Posterior cingulate gyrus (tissue), 11 donors: ENCODE measurements around the gene PCDHGB2.
A peak's percentile ranks its signal among the peaks of the same experiment; 100 is the strongest.
"Not testable (repeated sequence)": the region's sequence is repeated elsewhere in the genome, so short reads cannot be mapped to it uniquely, and the experiment has no call there.

Experiments used
- DNase-seq, 10 donors: peaks; one replicate each; pipeline versions ENCODE4 v3.0.0 to v3.0.0-alpha.2; 2020 to 2021; ENCODE audit warnings: mixed read lengths in 3 of 10
- intact Hi-C: fragments of 100-400 bp; cut with DNase I; formaldehyde crosslinking; loops from one replicate; pipeline ENCODE4 v1.15.1; 2023

The PCDHGB2 gene

DNA sequence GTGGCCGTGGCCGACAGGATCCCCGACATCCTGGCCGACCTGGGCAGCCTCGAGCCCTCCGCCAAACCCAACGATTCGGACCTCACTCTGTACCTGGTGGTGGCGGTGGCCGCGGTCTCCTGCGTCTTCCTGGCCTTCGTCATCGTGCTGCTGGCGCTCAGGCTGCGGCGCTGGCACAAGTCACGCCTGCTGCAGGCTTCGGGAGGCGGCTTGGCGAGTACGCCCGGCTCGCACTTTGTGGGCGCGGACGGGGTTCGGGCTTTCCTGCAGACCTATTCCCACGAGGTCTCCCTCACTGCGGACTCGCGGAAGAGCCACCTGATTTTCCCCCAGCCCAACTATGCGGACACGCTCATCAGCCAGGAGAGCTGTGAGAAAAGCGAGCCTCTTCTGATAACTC lies 13.8 kb upstream of the PCDHGB2 start:
- intact Hi-C loops = loop anchor here (2.0 kb wide), 1 partner anchor 79 kb away; no protein-coding TSS in a partner anchor
- not testable (repeated sequence) for DNase-seq

DNA sequence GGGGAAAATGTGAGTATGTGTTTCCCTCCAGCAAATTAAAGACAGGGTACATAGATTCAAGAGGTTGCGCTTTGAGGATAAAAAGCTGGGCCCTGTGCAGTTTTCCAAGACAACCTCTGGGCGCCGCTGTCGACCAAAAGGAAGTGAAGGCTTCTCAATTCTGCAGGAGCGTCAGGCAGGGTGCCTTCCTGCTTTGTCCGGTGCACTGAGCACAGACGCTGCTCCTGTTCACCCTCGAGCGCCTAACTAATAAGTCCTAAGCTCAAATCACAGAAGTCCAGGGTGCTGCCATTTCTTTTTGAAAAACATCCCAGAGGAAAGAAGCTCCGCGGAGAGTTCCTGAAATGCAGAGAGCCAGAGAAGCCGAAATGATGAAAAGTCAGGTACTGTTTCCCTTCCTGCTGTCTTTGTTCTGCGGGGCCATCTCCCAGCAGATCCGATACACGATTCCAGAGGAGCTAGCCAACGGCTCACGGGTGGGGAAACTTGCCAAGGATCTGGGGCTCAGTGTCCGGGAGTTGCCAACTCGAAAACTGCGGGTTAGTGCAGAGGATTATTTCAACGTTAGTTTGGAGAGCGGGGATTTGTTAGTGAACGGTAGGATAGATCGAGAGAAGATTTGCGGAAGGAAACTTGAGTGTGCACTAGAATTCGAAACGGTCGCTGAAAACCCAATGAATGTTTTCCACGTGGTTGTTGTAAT lies 9.7 kb upstream of the PCDHGB2 start, which contains the start of gene PCDHGB1:
Gene PCDHGB1, plus strand, starts transcription at position 183 of the 703 bp plus-strand sequence. Its CDS starts 162 bp downstream, at position 345.
- intact Hi-C loops = no loop called here
- peak in 3 of 10 donors; percentile 33 to 35 (median 33) for DNase-seq

DNA sequence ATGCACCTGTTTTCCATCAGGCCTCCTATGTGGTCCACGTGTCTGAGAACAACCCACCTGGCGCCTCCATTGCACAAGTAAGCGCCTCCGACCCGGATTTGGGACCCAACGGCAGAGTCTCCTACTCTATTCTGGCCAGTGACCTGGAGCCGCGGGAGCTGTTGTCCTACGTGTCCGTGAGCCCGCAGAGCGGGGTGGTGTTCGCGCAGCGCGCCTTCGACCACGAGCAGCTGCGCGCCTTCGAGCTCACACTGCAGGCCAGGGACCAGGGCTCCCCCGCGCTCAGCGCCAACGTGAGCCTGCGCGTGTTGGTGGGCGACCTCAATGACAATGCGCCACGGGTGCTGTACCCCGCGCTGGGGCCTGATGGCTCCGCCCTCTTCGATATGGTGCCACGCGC lies 8.2 kb upstream of the PCDHGB2 start:
- intact Hi-C loops = no loop called here
- no peak for DNase-seq

DNA sequence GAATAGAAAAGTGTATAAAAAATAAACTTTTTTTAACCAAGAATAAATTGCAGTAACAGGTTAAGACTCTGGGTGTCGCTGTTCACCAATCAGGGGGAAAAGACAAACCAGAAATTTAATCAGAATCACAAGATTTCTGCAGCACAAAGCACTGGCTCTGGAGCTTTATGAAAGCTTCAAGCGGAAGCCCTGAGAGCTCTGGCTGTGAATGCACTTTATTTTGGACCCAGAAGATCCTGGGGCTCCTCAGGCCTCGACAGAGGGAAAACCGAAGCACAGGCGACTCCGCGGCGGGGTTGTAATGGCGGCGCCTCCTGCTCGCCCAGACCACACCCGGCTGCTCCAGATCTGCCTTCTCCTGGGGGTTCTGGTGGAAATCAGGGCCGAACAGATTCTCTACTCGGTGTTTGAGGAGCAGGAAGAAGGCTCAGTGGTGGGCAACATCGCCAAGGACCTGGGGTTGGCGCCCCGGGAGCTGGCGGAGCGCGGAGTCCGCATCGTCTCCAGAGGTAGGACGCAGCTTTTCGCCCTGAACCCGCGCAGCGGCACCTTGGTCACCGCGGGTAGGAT lies 4.8 kb upstream of the PCDHGB2 start, which contains the start of gene PCDHGA4:
Gene PCDHGA4, plus strand, starts transcription at position 122 of the 570 bp plus-strand sequence. Its CDS starts 87 bp downstream, at position 209.
- no peak for DNase-seq
- intact Hi-C loops = no loop called here

DNA sequence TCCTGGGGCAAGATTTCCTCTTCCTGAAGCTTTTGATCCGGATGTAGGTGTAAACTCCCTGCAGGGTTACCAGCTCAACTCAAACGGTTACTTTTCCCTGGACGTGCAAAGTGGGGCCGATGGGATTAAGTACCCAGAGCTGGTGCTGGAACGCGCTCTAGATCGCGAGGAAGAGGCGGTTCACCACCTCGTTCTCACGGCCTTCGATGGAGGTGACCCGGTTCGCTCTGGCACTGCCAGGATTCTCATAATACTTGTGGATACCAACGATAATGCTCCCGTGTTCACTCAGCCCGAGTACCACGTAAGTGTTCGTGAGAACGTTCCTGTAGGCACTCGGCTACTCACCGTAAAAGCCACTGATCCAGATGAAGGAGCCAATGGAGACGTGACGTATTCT lies 4.2 kb upstream of the PCDHGB2 start:
- peak in 1 of 10 donors; percentile 52 for DNase-seq
- intact Hi-C loops = no loop called here

DNA sequence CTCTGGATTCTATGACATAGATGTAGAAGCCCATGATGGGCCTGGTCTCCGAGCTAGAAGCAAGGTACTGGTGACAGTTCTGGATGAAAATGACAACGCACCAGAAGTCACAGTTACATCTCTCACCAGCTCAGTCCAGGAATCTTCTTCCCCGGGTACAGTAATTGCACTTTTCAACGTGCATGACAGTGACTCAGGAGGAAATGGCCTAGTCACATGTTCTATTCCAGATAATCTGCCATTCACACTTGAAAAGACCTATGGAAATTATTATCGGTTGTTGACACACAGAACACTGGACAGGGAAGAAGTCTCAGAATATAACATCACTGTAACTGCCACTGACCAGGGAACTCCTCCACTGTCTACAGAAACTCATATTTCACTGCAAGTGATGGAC lies 3.7 kb upstream of the PCDHGB2 start:
- intact Hi-C loops = no loop called here

DNA sequence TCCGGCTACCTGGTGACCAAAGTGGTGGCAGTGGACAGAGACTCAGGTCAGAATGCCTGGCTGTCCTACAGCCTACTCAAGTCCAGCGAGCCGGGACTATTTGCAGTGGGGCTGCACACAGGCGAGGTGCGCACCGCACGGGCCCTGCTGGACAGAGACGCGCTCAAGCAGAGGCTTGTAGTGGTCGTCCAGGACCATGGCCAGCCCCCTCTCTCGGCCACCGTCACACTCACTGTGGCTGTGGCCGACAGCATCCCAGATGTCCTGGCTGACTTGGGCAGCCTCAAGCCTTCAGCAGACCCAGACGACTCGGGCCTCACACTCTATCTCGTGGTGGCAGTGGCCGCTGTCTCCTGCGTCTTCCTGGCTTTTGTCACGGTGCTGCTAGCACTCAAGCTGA lies 2.8 kb upstream of the PCDHGB2 start:
- intact Hi-C loops = no loop called here
- peak in 1 of 10 donors; percentile 77 for DNase-seq

More for the DNA sequence above, 3.7 kb upstream of the PCDHGB2 start:
- peak in 1 of 10 donors; percentile 41 for DNase-seq

DNA sequence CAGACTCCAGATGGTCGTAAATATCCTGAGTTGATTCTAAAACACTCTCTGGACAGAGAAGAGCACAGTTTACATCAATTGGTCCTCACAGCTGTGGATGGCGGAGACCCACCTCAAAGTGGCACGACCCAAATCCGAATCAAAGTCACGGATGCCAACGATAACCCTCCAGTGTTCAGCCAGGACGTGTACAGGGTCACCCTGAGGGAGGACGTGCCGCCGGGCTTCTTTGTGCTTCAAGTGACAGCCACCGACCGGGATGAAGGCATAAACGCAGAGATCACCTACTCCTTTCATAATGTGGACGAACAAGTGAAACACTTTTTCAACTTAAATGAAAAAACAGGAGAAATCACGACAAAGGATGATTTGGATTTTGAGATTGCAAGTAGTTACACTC lies 891 bp downstream of the PCDHGB2 start:
- DNase-seq = no peak
- intact Hi-C loops = no loop called here

DNA sequence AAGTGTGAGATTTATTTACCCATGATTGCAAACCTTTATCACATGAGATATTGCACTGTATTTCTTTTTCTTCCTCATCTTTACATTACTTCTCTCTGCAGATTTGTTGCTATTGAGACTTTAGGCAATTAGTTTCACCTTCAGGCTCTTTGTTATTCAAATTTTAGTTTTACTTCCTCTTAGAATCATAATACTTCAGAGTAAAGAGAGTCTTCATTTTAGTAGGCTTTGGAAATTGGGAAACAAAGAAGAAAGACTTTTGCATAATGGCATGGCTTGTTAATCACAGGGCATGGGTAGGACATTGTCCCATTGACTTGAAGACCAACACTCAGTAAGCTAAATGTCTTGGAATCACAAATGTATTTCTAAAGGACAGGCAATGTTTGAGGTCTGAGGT lies 2.9 kb downstream of the PCDHGB2 start:
- intact Hi-C loops = no loop called here

DNA sequence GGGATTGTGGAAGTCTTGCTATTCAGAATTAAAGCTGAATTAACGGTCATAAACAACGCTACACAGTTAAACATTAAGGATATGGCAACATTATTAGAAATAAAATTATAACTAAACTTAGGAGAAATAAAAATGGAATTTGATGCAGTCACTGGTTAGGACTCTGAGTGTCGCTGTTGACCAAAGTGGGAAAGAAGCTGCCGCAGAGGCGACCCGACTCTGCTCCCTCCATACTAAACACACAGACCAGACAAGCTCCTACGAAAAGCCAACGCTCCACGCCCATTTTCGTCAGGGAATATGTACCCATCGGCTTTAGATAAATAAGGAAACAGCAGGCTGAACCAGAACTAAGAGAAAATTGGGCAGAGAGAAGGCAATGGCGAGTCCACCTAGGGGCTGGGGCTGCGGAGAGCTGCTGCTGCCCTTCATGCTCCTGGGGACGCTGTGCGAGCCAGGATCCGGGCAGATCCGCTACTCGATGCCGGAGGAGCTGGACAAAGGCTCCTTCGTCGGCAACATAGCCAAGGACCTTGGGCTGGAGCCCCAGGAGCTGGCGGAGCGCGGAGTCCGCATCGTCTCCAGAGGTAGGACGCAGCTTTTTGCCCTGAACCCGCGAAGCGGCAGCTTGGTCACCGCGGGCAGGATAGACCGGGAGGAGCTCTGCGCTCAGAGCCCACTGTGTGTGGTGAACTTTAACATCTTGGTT lies 4.3 kb downstream of the PCDHGB2 start, which contains the start of gene PCDHGA5:
Gene PCDHGA5, plus strand, starts transcription at position 211 of the 709 bp plus-strand sequence. Its CDS starts 169 bp downstream, at position 380.
- DNase-seq = peak in 1 of 10 donors; percentile 55
- intact Hi-C loops = no loop called here

More for the DNA sequence above, 2.9 kb downstream of the PCDHGB2 start:
- DNase-seq = no peak

DNA sequence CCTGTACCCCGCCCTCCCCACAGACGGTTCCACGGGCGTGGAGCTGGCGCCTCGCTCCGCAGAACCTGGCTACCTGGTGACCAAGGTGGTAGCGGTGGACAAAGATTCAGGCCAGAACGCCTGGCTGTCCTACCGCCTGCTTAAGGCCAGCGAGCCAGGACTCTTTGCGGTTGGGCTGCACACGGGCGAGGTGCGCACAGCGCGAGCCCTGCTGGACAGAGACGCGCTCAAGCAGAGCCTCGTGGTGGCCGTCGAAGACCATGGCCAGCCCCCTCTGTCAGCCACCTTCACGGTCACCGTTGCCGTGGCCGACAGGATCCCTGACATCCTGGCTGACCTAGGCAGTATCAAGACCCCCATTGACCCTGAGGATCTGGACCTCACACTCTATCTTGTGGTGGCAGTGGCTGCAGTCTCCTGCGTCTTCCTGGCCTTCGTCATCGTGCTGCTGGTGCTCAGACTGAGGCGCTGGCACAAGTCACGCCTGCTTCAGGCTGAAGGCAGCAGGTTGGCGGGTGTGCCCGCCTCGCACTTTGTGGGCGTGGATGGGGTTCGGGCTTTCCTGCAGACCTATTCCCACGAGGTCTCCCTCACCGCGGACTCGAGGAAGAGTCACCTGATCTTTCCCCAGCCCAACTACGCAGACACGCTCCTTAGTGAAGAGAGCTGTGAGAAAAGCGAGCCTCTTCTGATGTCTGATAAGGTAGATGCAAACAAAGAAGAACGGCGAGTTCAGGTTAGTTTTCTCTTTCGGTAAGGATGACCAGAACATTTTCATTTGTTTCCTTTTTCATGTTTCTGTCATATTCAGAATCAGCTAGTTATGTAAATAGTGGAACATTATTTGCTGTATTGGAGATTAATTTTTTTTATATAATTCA lies 6.5 kb downstream of the PCDHGB2 start:
- peak in 1 of 10 donors; percentile 77 for DNase-seq
- intact Hi-C loops = no loop called here

DNA sequence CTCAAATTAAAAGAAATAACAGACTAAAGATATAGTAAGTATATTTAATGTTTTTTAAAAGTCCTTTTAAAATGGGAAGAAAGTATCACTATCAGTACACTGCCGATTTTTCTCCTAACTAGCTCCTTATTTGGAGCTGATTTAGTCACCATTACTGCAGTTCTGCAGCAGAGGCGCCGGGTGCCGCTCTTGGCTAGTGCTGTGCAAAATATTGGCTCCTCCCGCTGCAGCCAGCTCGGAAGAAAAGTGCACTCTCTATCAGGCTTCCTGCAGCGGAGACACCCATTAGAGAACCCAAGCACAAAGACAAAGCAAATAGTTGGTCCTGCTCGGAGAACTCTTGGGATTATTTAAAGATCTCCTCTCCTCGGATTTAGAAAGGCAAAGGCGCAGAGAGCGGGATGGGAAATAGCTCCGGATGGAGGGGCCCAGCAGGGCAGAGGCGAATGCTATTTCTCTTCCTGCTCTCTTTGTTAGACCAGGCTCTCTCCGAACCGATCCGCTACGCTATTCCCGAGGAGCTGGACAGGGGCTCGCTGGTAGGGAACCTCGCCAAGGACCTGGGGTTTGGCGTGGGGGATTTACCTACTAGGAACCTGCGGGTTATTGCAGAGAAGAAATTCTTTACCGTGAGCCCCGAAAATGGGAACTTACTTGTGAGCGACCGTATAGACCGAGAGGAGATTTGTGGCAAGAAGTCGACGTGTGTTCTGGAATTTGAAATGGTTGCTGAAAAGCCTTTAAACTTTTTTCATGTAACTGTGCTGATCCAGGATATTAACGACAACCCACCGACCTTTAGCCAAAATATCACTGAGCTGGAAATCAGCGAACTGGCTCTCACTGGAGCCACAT lies 10.4 kb downstream of the PCDHGB2 start, which contains the start of gene PCDHGB3:
Gene PCDHGB3, plus strand, starts transcription at position 249 of the 855 bp plus-strand sequence. Its CDS starts 153 bp downstream, at position 402.
- no peak for DNase-seq
- intact Hi-C loops = no loop called here

DNA sequence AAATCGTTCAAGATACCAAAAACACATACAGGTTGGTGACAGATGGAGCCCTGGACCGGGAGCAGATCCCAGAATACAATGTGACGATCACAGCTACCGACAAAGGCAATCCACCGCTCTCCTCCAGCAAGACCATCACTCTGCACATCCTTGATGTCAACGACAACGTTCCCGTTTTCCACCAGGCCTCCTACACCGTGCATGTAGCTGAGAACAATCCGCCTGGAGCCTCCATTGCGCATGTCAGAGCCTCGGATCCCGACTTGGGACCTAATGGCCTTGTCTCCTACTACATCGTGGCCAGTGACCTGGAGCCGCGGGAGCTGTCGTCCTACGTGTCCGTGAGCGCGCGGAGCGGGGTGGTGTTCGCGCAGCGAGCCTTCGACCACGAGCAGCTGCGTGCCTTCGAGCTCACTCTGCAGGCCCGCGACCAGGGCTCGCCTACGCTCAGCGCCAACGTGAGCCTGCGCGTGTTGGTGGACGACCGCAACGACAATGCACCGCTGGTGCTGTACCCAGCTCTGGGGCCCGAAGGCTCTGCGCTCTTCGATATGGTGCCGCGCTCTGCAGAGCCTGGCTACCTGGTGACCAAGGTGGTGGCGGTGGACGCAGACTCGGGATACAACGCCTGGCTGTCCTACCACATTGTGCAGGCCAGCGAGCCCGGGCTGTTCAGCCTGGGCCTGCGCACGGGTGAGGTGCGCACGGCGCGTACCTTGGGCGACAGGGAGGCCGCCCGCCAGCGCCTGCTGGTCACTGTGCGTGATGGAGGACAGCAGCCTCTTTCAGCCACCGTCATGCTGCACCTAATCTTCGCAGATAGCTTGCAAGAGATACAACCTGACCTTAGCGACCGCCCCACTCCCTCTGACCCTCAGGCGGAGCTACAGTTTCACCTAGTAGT lies 12.0 kb downstream of the PCDHGB2 start:
- intact Hi-C loops = no loop called here
- DNase-seq = no peak

DNA sequence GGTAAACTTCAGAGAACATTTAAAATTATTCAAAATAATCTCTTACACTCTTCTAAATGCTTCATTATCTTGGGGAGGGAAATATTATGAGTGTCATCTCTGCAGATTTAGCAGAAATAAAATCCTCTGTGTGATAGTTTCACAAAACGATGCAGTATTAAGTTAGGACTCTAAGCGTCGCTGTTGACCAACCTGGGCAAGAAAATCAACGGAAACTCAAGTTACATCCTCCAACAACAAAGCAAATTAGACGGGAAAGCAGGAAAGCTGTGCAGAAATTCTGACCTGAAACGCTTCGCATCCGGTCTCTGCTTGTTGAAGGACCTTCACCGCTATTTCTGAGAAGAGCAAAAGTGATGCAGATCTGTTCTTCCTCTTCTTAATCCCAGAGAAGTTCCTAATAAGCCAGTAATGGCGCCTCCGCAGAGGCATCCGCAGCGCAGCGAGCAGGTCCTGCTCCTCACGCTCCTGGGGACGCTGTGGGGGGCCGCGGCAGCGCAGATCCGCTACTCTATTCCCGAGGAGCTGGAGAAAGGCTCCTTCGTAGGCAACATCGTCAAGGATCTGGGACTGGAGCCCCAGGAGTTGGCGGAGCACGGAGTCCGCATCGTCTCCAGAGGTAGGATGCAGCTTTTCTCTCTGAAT lies 14.0 kb downstream of the PCDHGB2 start, which contains the start of gene PCDHGA6:
Gene PCDHGA6, plus strand, starts transcription at position 219 of the 645 bp plus-strand sequence. Its CDS starts 193 bp downstream, at position 412.
- no peak for DNase-seq
- intact Hi-C loops = no loop called here

DNA sequence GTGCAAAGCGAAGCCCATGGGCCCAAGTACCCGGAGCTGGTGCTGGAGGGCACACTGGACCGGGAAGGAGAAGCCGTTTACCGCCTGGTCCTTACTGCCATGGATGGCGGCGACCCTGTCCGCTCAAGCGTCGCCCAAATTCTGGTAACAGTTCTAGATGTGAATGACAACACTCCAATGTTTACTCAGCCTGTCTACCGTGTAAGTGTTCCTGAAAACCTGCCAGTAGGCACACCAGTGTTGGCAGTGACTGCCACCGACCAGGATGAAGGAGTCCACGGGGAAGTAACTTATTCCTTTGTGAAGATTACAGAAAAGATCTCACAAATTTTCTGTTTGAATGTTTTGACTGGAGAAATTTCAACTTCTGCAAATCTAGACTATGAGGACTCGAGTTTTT lies 14.8 kb downstream of the PCDHGB2 start:
- DNase-seq = no peak
- intact Hi-C loops = no loop called here

DNA sequence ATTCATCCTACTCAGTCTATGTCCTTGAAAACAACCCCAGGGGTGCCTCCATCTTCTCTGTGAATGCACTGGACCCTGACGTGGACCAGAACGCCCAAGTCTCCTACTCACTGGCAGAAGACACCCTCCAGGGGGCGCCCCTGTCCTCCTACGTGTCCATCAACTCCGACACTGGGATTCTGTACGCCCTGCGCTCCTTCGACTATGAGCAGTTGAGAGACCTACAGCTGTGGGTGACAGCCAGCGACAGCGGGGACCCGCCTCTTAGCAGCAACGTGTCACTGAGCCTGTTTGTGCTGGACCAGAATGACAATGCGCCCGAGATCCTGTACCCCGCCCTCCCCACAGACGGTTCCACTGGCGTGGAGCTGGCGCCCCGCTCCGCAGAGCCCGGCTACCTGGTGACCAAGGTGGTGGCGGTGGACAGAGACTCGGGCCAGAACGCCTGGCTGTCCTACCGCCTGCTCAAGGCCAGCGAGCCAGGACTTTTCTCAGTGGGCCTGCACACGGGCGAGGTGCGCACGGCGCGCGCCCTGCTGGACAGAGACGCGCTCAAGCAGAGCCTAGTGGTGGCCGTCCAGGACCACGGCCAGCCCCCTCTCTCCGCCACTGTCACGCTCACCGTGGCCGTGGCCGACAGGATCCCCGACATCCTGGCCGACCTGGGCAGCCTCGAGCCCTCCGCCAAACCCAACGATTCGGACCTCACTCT lies 15.8 kb downstream of the PCDHGB2 start:
- intact Hi-C loops, DNase-seq: not testable (repeated sequence)
